Epidermal melanocyte (primary cell): ENCODE results near the gene KRTAP9-4.
"Not testable (repeated sequence)": the region's sequence is repeated elsewhere in the genome, so short reads cannot be mapped to it uniquely, and the experiment has no call there.

ENCODE experiments used
- DNase-seq: peaks from one replicate; pipeline ENCODE4 v3.0.0; 2011; ENCODE audit warnings: low spot score; ENCODE audit not compliant: insufficient read length

KRTAP9-4 gene

GRCh38 chr17:41264599-41264998 lies 15.1 kb downstream of the KRTAP9-4 start:
- no peak for DNase-seq

- no peak for DNase-seq
Observed at GRCh38 chr17:41265078-41265477, 15.6 kb downstream of the KRTAP9-4 start, which contains the start of gene KRTAP9-6. TSS of gene KRTAP9-6 (plus strand) at chr17:41265378. CDS start at chr17:41265378, 0 bp downstream.

GRCh38 chr17:41267711-41268110 lies 18.2 kb downstream of the KRTAP9-4 start:
- no peak for DNase-seq

GRCh38 chr17:41271323-41271722 lies 21.8 kb downstream of the KRTAP9-4 start:
- DNase-seq: not testable (repeated sequence)

GRCh38 chr17:41271858-41272257 lies 22.4 kb downstream of the KRTAP9-4 start:
- no peak for DNase-seq

- not testable (repeated sequence) for DNase-seq
Observed at GRCh38 chr17:41275648-41276190, 26.2 kb downstream of the KRTAP9-4 start, which contains the start of gene KRTAP9-7. TSS of gene KRTAP9-7 (plus strand) at chr17:41275698. CDS start at chr17:41275698, 0 bp downstream.

- no peak for DNase-seq
Observed at GRCh38 chr17:41278176-41278955, 28.9 kb downstream of the KRTAP9-4 start.

GRCh38 chr17:41284043-41284442 lies 34.6 kb downstream of the KRTAP9-4 start:
- peak; percentile 31 for DNase-seq

GRCh38 chr17:41284546-41284945 lies 35.1 kb downstream of the KRTAP9-4 start:
- no peak for DNase-seq

- DNase-seq: no peak
Observed at GRCh38 chr17:41287050-41287449, 37.6 kb downstream of the KRTAP9-4 start.

GRCh38 chr17:41294016-41294415 lies 44.5 kb downstream of the KRTAP9-4 start:
- DNase-seq: no peak

- DNase-seq: no peak
Observed at GRCh38 chr17:41296846-41297245, 47.4 kb downstream of the KRTAP9-4 start.

GRCh38 chr17:41298458-41299135 lies 49.1 kb downstream of the KRTAP9-4 start:
- no peak for DNase-seq
